Thoracic aorta (tissue), 2 donors: ENCODE measurements around the gene GUF1. TPM values are rescaled to one million over a fixed set of nuclear protein-coding genes. Genes with fewer than 3 reads are reported as not detected.
A peak's percentile ranks its signal among the peaks of the same experiment; 100 is the strongest.
"Not testable (repeated sequence)": the region's sequence is repeated elsewhere in the genome, so short reads cannot be mapped to it uniquely, and the experiment has no call there.

Experiments used
- ATAC-seq: fragments of 150-250 bp; one replicate; pipeline ENCODE4 v1.8.0; 2017; ENCODE audit warnings: low read depth; ENCODE audit not compliant: insufficient number of reproducible peaks, low FRiP score
- DNase-seq: peaks from one replicate; pipeline ENCODE4 v3.0.0-alpha.2; 2020; ENCODE audit warnings: low spot score
- H3K27ac ChIP-seq, 2 donors: fragments of 200-600 bp; sonication (generic); 1 replicate in 1 of 2; 2 replicates in 1 of 2; pipeline ENCODE4 v1.5.1; 2016; ENCODE audit warnings: mild to moderate bottlenecking in 2 of 2, moderate library complexity in 2 of 2
- H3K27me3 ChIP-seq: fragments of 200-600 bp; sonication (generic); replicated peaks from 2 replicates; pipeline ENCODE4 v1.6.0; 2016; ENCODE audit warnings: mild to moderate bottlenecking; ENCODE audit not compliant: insufficient read depth
- H3K36me3 ChIP-seq: fragments of 200-600 bp; sonication (generic); one replicate; pipeline ENCODE4 v1.5.1; 2016
- H3K4me1 ChIP-seq, 2 donors: fragments of 200-600 bp; sonication (generic); 1 replicate in 1 of 2; 2 replicates in 1 of 2; pipeline versions ENCODE4 v1.5.1 to v1.6.0; 2016; ENCODE audit warnings: low read depth in 2 of 2, mild to moderate bottlenecking in 1 of 2; ENCODE audit not compliant: control insufficient read depth in 1 of 2
- H3K4me3 ChIP-seq: fragments of 200-600 bp; sonication (generic); 2 replicates; pipeline ENCODE4 v1.5.1; 2016; ENCODE audit warnings: mild to moderate bottlenecking
- H3K9me3 ChIP-seq: fragments of 200-600 bp; sonication (generic); 2 replicates; pipeline ENCODE4 v1.5.1; 2016
- total RNA-seq, 2 donors: library from RNA; depleted of rRNA; stranded (reverse); fragments of >200 nt; gene quantifications; one replicate each; pipeline versions ENCODE4 v1.1.0 to v1.2.3, GENCODE V29; 2016
- TF ChIP-seq, protein P1 (sequence below): fragments of 200-600 bp; sonication (generic); IDR thresholded peaks from one replicate; pipeline ENCODE4 v1.5.1; 2019; ENCODE audit warnings: antibody characterized with exemption

Gene GUF1
- total RNA-seq, 2 donors from 2014 or later: 8.5 to 13.3 TPM

DNA sequence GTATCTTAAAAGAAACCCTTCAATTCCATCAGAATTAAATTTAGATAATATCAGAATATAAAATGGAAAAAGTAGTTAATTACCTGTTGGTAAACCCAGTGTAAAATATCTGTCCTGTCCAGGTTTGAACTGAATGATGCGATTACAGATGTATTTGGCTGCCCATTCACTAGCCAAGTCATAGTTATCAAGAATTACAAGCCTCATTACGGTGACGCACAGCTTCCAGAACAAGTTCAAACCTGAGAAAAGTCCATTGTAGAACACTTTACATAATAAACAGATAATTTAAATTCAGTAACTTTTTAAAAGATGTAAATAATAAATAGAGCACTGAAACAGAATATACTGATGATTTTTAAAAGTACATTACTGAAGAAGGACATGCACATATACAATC is 43.8 kb downstream of the GUF1 start:
- ATAC-seq: no peak

DNA sequence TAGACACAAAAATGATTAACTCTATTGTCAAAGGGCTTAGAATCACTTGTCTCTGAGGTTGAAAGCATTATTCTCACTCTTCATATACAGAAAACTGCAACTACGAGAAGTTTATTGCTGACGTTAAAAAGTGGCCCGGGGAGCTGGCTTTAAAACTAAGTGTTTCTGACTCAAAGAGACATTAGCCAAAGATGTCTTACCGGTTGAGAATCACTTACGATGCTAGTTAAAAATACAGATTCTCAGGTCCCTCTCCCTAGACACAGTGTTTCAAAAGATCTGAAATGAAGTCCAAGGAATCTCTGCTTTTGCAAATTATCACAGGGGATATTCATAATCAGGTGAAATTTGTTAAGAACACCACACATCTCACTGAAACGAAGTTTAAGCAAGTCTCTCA is 46.9 kb downstream of the GUF1 start:
- H3K27ac ChIP-seq: no peak overlapping the region

More for the DNA sequence above, 43.8 kb downstream of the GUF1 start:
- Histone ChIP-seq H3K27me3 (no peaks in the 10 kb centered on the region), H3K9me3 (no peaks in the 10 kb centered on the region), H3K36me3 (no peaks in the 10 kb centered on the region), H3K4me3 (no peak overlapping the region), H3K4me1 (peaks cover 6 to 15% of the 10 kb centered on the region in 2 donors), H3K27ac (no peak overlapping the region)
- TF ChIP-seq, protein P1, sequence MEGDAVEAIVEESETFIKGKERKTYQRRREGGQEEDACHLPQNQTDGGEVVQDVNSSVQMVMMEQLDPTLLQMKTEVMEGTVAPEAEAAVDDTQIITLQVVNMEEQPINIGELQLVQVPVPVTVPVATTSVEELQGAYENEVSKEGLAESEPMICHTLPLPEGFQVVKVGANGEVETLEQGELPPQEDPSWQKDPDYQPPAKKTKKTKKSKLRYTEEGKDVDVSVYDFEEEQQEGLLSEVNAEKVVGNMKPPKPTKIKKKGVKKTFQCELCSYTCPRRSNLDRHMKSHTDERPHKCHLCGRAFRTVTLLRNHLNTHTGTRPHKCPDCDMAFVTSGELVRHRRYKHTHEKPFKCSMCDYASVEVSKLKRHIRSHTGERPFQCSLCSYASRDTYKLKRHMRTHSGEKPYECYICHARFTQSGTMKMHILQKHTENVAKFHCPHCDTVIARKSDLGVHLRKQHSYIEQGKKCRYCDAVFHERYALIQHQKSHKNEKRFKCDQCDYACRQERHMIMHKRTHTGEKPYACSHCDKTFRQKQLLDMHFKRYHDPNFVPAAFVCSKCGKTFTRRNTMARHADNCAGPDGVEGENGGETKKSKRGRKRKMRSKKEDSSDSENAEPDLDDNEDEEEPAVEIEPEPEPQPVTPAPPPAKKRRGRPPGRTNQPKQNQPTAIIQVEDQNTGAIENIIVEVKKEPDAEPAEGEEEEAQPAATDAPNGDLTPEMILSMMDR: no peak
- no peak for DNase-seq

DNA sequence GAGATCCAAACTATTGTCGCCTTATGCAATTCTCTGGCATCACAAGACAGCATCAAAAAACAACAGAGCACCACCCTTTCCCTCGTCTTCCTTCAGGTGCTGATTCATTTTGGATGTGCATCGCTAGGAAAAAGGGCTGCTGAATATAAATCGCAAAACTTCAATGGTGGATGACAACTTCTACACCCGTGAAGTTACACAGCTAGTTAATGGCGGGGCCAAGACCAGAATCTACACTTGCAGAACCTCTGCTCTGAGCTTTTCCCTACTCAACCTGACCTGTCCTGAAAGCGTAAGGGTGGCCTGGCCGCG is 47.5 kb downstream of the GUF1 start:
- ATAC-seq: peak; percentile 23
- no peaks in the 10 kb centered on the region for H3K9me3 ChIP-seq
- H3K27me3 ChIP-seq: no peaks in the 10 kb centered on the region
- no peaks in the 10 kb centered on the region for H3K36me3 ChIP-seq
- H3K4me1 ChIP-seq: peaks cover 6 to 16% of the 10 kb centered on the region in 2 donors
- peak overlapping the region; percentile 72 to 84 for H3K27ac ChIP-seq
- TF ChIP-seq, protein P1: no peak
- H3K4me3 ChIP-seq: peak overlapping the region; percentile 92
- DNase-seq: no peak

More for the DNA sequence above, 46.9 kb downstream of the GUF1 start:
- H3K36me3 ChIP-seq: no peaks in the 10 kb centered on the region
- no peak for ATAC-seq
- H3K9me3 ChIP-seq: no peaks in the 10 kb centered on the region
- H3K27me3 ChIP-seq: no peaks in the 10 kb centered on the region
- DNase-seq: no peak
- peaks cover 6 to 16% of the 10 kb centered on the region in 2 donors for H3K4me1 ChIP-seq
- TF ChIP-seq, protein P1: no peak
- peak overlapping the region; percentile 92 for H3K4me3 ChIP-seq

DNA sequence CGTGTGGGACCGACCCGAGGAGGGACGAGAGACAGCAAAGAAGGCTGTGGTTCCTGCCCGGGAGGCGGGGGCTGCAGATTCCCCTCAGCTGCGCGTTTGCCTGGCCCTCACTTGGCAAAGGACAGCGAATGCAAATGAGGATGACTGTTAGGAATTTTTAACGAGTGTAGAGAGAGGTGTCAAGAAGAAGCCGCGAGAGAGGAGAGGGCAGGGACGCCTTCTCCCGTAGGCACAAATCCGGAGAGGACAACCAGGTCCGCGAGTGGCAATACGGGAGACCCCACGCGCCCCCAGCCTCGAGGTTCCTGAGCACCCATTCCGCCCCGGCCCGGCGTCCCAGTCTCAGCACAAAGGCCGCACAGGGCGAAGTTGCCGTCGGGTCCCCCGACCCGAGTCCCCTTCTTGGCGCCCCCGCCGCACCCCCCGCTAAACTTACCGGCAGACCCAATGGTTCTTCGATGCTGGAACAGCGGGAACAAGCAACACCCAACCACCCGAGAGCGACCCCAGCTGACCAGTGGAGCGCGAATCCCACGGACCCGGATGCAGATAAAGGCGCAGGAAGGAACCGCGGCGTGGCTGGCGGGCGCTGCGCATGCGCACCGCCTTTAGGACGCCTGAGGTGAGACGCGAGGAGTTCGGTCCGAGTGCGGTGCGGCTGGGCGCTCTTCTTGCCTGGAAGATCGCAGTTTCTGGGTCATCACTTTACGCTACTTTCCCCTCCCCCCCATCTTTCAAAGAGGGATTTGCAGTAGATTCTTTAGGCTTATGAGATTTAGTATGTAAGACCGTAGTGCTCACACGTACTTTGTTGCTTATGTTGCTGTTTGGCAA is 48.0 kb downstream of the GUF1 start, which contains the start of gene GNPDA2:
Gene GNPDA2 (minus strand): TSS at position 519 of the 834 bp plus-strand sequence. CDS start 4,349 bp downstream, outside the sequence.
- Histone ChIP-seq H3K36me3 (no peaks in the 10 kb centered on the region), H3K27me3 (no peaks in the 10 kb centered on the region), H3K27ac (peak within 1 kb of the TSS; percentile 72 to 84), H3K4me3 (peak within 1 kb of the TSS; percentile 92), H3K4me1 (peaks cover 6 to 16% of the 10 kb centered on the region in 2 donors), H3K9me3 (no peaks in the 10 kb centered on the region)
- peak; percentile 74 for DNase-seq
- ATAC-seq: peak; percentile 79
- TF ChIP-seq, protein P1: no peak

DNA sequence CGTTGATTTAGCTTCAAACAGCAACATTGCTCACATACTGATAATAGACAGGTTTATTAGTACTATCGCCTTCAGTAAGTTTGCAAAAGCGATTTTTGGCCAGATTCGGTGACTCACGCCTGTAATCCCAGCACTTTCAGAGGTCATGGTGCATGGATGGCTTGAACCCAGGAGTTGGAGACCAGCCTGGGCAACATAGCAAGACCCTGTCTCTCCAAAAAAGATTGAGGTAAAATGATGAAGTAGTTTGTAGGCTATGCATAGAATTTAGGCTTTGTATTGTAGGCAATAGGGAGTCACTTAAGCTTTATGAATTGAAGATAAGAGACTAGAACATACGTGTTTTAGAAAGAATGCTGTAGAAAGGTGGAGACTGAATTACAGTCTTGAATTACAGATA is 49.3 kb downstream of the GUF1 start:
- Histone ChIP-seq H3K27ac (no peak overlapping the region), H3K36me3 (no peaks in the 10 kb centered on the region), H3K9me3 (no peaks in the 10 kb centered on the region), H3K4me1 (peaks cover 6 to 16% of the 10 kb centered on the region in 2 donors), H3K27me3 (no peaks in the 10 kb centered on the region), H3K4me3 (no peak overlapping the region)
- DNase-seq: no peak
- no peak for ATAC-seq
- TF ChIP-seq, protein P1: no peak

DNA sequence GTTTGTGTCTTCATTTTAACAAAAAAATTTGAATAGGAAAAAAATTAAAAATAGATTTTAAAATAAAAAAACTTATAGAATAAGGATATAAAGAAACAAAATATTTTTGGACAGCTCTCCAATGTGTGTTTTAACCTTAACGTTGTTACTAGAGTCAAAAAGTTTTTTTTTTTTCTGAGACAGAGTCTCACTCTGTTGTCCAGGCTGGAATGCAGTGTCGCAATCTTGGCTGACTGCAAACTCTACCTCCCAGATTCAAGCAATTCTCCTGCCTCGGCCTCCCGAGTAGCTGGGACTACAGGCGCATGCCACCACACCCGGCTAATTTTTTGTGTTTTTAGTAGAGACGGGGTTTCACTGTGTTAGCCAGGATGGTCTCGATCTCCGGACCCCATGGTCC is 50.5 kb downstream of the GUF1 start:
- H3K27me3 ChIP-seq, H3K36me3 ChIP-seq, DNase-seq, H3K4me3 ChIP-seq, ATAC-seq, H3K27ac ChIP-seq, H3K9me3 ChIP-seq: not testable (repeated sequence)
- H3K4me1 ChIP-seq: peaks cover 6 to 16% of the 10 kb centered on the region in 2 donors
